T-helper 2 cell treated with Interferon-gamma antibody and Interleukin-4, amounts not matched to agents 5 μg/mL and 100 μg/mL, for 36 hours (primary cell): ENCODE data around the gene SMIM44.

Experiments
- DNase-seq: peaks from one replicate; pipeline ENCODE4 v3.0.0; 2021; ENCODE audit warnings: low spot score
- H3K27ac Mint-ChIP-seq: one replicate; pipeline ENCODE4 v1.8.0; 2021; ENCODE audit warnings: mild to moderate bottlenecking, mixed read lengths
- H3K27me3 Mint-ChIP-seq: one replicate; pipeline ENCODE4 v1.8.0; 2021; ENCODE audit warnings: low read depth, mixed read lengths
- H3K36me3 Mint-ChIP-seq: one replicate; pipeline ENCODE4 v1.8.0; 2021; ENCODE audit warnings: low read depth, mixed read lengths
- H3K4me1 Mint-ChIP-seq: one replicate; pipeline ENCODE4 v1.8.0; 2021; ENCODE audit warnings: low read depth, mixed read lengths
- H3K4me3 Mint-ChIP-seq: one replicate; pipeline ENCODE4 v1.8.0; 2022; ENCODE audit warnings: mild to moderate bottlenecking, moderate library complexity, mixed read lengths
- H3K9me3 Mint-ChIP-seq: one replicate; pipeline ENCODE4 v1.8.0; 2021; ENCODE audit warnings: mixed read lengths

The SMIM44 gene

DNA sequence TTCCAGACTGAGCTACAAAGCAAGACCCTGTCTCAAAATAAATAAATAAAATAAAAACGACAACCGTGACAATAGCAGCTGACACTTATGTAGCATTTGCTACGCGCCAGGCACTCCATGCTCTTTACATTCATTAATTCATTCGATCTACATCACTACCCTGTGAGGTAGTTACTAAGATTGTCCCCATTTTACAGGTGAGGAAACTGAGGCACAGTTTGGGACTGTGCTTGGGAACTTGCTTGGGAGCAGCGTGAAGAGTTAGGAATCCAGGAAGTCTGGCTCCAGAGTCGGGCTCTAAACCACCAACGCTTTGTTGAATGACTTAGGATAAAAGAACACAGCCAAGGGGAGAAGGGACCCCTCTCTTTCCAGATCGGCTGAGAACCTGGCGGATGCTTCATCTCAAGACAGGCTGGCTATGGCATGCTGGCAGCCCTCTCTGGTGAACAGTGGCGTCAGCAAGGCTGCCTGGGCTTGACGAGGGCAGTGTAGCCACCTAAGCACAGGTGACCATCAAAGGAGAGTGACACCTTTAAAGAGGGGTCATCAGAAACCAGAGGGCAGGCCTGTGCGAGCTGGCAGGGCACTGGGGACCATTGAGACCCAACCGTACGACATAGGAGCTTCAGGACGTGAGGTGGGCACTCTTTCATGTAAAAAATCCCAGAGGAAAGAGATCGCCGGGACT is 16.6 kb upstream of the SMIM44 start:
- Mint-ChIP-seq H3K36me3 (peaks cover 29% of the 10 kb centered on the region), H3K9me3 (no peaks in the 10 kb centered on the region), H3K27ac (peak overlapping the region; percentile 95), H3K27me3 (no peaks in the 10 kb centered on the region), H3K4me3 (peak overlapping the region; percentile 91), H3K4me1 (peaks cover 17% of the 10 kb centered on the region)
- DNase-seq = no peak

DNA sequence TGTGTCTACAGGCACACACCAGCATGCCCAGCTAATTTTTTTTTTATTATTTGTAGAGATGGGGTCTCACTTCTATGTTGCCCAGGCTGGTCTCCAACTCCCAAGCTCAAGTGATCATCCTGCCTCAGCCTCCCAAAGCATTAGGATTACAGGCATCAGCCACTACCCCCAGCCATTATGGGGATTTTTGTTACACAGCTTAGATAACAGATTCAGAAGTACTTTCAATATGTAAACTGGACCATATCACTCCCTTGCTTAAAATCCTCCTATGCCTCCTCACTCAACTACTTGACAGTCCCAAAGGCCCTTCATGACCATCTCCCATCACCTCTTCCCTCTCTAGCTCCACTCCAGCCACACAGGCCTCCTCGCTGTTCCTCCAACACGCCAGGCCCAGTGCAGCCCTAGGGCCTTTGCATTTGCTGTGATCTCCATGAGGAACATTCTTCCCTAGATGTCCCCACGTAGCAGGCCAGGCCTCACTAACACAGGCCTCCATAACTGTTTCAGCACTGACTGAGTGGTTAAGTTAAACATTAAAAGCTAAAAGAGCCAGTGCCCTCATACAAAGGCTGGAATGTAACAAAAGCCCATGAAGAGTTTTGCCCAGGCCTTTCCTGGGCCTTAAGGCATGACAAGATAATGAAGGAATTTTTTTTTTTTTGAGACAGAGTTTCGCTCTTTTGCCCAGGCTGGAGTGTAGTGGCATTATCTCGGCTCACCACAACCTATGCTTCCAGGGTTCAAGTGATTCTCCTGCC is 14.7 kb upstream of the SMIM44 start:
- DNase-seq = no peak
- Mint-ChIP-seq H3K4me1 (peaks cover 18% of the 10 kb centered on the region), H3K4me3 (no peak overlapping the region), H3K36me3 (peaks cover 37% of the 10 kb centered on the region), H3K27ac (no peak overlapping the region), H3K9me3 (no peaks in the 10 kb centered on the region), H3K27me3 (no peaks in the 10 kb centered on the region)

DNA sequence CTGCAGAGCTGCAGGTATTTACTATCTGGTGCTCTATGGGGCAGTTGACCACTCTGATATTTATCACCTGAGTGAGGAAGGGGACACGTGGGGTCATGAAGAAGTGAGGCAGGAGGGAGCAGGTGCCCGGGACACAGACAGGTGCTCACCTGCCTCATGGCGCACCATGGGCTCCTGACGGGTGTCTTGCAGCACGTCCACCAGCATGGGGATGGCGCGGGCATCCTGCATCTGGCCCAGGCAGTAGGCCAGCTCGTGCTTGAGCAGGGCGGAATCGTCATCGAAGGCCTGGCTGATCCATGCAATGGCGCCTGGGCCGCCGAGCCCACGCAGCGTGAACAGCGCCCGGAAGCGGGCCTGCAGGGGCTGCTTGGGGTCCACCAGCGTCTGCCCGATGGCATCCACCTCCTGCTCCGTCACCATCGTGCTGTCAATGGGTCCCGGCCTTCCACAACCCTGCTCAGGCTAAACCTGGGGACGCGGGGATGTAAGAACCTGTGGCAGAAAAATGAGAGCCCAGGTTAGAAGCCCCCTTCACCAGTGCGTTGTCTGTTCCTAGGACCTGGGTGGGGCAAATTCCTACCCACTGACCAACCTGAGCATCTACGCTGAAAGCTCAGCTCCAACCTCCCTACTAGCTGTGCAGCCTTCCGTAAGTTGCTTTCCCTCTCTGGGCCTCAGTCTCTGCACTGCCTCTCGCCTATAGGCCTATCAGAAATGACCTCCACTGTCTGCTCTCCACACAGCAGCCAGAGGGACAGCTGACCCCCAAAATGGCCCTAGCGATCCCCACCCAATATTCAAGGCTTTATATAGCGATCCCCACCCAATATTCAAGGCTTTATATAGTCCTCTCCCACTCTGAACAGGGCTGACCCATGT is 13.4 kb upstream of the SMIM44 start:
- Mint-ChIP-seq H3K27ac (no peak overlapping the region), H3K4me3 (no peak overlapping the region), H3K27me3 (no peaks in the 10 kb centered on the region), H3K36me3 (peaks cover 42% of the 10 kb centered on the region), H3K4me1 (peaks cover 18% of the 10 kb centered on the region), H3K9me3 (no peaks in the 10 kb centered on the region)
- DNase-seq = no peak

DNA sequence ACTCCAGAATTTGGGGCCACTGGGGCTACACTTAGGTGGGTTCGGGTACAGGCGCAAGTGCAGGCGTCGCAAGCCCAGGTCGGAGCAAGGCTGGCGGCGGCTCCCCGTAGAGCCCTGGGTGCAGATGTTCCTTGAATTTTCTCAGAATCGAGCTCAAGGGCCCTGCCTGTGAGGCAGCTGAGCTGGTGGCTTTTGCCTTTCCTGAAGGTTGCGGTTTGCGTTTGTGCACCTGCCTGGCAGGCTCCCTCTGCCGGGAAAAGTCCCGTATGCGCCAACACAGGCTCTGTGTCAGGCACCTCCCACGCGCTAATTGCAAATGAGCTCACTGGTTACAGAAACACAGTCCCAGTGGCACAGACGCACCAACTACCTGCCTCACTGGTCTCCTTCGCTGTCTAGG is 11.3 kb upstream of the SMIM44 start:
- peaks cover 10% of the 10 kb centered on the region for H3K4me1 Mint-ChIP-seq
- H3K4me3 Mint-ChIP-seq = peak overlapping the region; percentile 9
- H3K9me3 Mint-ChIP-seq = no peaks in the 10 kb centered on the region
- no peaks in the 10 kb centered on the region for H3K27me3 Mint-ChIP-seq
- peak overlapping the region; percentile 53 for H3K27ac Mint-ChIP-seq
- H3K36me3 Mint-ChIP-seq = peaks cover 41% of the 10 kb centered on the region
- DNase-seq = peak; percentile 65

DNA sequence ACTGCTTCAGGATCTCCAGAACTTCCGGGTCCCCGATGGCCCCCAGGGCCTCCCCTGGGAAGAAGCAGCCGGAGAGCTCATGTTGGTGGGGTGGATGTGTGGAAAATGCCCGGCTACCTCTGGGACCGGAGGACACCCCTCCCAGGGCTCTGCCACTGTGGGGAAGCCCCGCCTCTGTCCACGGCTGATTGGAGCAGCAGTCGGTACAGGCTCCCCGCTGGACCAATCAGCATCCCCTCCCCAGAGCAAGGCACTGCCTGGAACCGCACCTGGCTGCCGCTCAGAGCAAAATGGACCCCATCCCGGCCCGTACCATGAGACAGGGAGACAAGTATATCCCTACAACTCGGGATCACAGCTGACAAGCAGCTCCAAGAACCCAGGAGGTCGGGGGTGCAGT is 10.8 kb upstream of the SMIM44 start:
- peak; percentile 20 for DNase-seq
- H3K4me3 Mint-ChIP-seq = peak overlapping the region; percentile 55
- H3K36me3 Mint-ChIP-seq = peaks cover 40% of the 10 kb centered on the region

DNA sequence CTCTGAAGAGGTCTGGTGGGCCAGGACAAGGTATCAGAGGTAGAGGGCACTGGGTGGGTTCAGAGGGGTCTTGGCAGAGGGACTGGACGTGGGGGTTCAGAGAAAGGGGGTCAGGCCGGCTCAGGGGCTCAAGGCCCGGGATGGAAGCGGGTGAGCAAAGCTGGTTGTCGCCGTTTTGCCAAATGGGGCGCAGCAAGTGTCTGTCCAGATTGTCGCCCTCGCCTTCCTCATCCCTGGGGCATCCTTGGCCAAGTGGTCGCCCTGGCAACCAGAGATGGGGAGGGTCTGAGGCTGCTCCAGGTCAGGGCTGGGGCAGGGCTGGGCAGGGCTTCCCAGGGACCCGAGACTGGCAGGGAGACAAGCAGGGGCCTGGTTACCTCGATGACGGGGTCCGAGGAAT is 10.4 kb upstream of the SMIM44 start:
- Mint-ChIP-seq H3K4me1 (peaks cover 7% of the 10 kb centered on the region), H3K4me3 (no peak overlapping the region), H3K27me3 (no peaks in the 10 kb centered on the region), H3K27ac (no peak overlapping the region), H3K36me3 (peaks cover 41% of the 10 kb centered on the region), H3K9me3 (no peaks in the 10 kb centered on the region)
- no peak for DNase-seq

More for the DNA sequence above, 10.8 kb upstream of the SMIM44 start:
- H3K4me1 Mint-ChIP-seq = peaks cover 8% of the 10 kb centered on the region
- no peak overlapping the region for H3K27ac Mint-ChIP-seq
- no peaks in the 10 kb centered on the region for H3K9me3 Mint-ChIP-seq
- no peaks in the 10 kb centered on the region for H3K27me3 Mint-ChIP-seq

DNA sequence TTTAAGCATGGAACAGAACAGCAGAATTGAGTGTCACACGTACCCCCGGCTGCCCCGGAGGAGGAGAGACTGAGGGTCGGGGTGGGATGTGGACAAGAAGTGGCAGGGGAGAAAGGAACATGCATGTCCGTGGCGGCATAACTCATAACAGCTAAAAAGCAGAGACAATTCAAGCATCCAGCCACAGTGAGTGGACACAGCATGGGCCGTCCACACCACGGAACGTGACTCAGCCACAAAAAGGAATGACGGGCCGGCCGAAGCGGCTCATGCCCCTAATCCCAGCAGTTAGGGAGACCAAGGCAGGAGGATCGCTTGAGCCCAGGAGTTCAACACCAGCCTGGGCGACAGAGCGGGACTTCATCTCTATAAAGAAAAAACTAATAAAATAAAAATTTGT is 9.7 kb upstream of the SMIM44 start:
- Mint-ChIP-seq H3K4me3 (no peak overlapping the region), H3K27me3 (no peaks in the 10 kb centered on the region), H3K36me3 (peaks cover 38% of the 10 kb centered on the region), H3K9me3 (no peaks in the 10 kb centered on the region), H3K4me1 (peaks cover 7% of the 10 kb centered on the region), H3K27ac (no peak overlapping the region)
- no peak for DNase-seq

DNA sequence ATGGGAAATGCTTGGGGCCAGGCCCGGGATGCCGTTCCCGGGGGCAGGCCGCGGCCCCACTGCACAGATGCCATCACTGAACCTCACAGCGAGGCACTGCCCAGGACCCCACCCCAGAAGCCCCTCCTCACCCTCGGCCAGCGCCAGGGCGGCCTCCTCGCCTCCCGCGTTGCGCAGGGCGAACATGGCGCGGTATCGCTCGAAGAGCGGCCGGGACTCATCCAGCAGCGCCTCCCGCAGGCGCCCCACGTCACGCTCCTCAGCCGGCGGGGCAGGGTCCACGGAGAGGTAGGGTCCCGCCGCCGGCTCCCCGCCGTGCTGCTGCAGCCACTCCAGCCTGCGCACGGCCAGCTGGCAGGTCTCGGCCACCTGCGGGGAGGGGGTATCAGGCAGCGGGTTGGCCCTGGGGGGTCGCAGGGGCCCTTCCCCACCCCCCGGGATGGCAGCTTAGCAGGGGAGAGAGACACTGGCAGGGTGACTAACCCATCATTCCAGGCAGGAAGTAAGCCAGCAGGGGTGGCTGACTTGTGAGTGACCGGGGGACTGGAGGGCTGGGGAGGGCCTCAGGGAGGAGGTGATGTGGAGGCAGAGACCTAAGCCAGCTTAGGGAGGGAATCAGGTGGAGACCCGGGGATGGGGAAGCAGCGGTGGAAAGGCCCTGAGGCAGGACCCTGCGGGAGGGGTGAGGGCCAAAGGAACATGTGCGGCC is 9.0 kb upstream of the SMIM44 start:
- no peaks in the 10 kb centered on the region for H3K27me3 Mint-ChIP-seq
- H3K4me1 Mint-ChIP-seq = peaks cover 7% of the 10 kb centered on the region
- no peaks in the 10 kb centered on the region for H3K9me3 Mint-ChIP-seq
- H3K36me3 Mint-ChIP-seq = peaks cover 34% of the 10 kb centered on the region
- no peak for DNase-seq
- peak overlapping the region; percentile 15 for H3K27ac Mint-ChIP-seq
- no peak overlapping the region for H3K4me3 Mint-ChIP-seq

DNA sequence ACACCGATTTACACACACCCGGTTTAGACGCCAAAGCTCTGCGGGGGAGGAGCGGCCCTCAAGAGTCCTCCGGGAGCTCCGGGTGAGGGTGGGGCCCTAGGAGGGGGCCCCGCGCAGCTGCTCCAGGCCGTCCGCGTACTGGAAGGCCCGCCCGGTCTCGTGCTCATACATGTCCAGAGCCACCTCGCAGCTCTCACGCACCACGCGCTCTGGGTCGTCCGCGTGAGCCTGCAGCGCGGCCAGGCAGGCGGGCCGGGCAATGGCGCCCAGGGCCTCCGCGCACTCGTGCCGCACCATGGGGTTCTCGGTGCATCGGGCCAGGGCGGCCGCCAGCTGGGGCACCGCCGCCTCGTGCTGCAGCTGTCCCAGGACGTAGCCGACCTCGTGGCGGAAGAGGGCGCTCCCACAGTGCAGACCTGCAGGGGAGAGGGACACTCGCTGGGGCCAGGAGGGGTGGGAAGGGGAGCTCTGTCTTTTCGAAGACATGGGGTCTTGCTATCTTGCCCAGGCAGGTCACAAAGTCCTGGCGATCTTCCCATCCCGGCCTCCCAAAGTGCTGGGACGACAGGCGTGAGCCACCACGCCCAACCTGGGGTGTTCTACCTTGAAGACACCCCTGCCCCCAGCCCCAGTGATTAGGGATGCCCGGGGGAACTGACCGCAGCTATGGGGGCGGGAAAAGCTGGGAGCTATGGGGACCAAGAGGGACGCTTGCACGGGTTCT is 8.3 kb upstream of the SMIM44 start:
- Mint-ChIP-seq H3K4me1 (peaks cover 7% of the 10 kb centered on the region), H3K36me3 (peaks cover 27% of the 10 kb centered on the region), H3K27ac (no peak overlapping the region), H3K4me3 (no peak overlapping the region), H3K27me3 (no peaks in the 10 kb centered on the region), H3K9me3 (no peaks in the 10 kb centered on the region)
- no peak for DNase-seq

DNA sequence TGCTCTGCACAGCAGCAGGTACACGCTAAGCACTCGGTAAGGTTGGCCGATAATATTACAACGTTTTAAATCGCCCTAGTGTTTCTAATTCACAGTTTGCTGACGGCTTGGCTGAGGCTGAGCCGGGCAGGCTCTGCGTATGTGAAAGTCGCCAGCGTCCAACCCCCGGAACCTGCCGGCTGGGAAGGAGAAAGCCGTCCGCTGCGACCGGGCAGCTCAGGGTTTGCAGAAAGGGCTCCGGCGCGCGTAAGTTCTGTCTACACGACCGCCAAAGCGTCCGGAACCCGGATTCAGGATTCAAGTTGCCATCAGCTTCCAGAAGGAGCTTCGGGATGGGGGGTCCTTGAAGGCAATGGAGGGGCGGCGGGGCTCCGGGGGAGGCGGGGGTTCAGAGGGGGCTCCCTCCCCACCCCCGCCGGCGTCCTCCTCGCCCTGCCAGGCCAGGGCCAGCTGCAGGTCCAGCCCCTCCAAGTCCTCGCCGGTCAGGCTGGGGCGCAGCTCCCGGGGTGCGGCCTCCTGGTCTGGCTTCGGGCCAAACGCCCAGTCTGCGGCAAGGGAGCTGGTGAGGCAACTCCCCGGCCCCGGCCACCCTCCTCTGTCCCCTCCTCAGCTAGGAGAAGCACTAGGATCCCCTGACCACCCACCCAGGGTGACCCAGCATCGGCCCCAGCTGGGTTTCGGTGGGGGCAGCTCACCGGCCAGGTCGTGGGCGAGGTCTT is 575 bp downstream of the SMIM44 start:
- H3K4me1 Mint-ChIP-seq = peaks cover 17% of the 10 kb centered on the region
- H3K4me3 Mint-ChIP-seq = no peak overlapping the region
- no peak for DNase-seq
- no peak overlapping the region for H3K27ac Mint-ChIP-seq
- no peaks in the 10 kb centered on the region for H3K9me3 Mint-ChIP-seq
- H3K27me3 Mint-ChIP-seq = peaks cover 2% of the 10 kb centered on the region
- H3K36me3 Mint-ChIP-seq = no peaks in the 10 kb centered on the region

DNA sequence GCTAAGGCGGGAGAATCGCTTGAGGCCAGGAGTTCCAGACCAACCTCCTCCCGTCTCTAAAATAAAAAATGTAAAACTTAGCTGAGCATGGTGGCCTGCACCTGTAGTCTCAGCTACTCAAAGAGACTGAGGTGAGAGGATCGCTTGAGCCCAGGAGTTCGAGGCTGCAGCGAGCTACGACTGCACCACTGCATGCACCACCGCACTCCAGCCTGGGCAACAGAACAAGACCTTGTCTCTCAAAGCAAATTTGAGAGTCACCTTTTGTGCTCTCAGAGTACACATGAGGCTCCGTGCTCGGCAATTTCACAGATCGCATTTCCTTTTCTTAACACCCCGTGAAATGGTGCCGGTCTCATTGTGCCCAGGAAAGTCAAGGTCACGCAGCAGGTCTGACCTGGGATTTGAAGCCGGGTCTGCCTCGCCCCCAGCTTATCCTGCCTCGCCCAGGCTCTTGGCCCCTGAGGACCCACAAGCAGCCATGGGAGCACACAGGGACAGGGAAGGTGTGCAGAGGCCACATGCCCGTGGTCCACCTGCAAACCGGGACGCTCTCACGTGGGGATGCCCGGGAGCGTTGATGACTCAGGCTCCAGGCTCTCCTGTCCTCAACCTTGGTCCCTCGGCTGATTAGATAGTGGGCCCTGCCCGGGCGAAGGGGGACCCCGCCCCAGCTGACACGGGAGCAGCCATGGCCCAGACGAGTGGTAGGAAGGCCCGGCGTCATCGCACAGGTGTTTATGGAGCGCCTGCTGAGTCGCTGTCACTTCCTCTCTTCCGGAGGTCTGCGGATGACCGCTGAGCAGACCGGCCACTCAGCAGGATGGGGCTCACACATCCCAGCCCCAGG is 1.8 kb downstream of the SMIM44 start:
- H3K27me3 Mint-ChIP-seq = peaks cover 2% of the 10 kb centered on the region
- peaks cover 17% of the 10 kb centered on the region for H3K4me1 Mint-ChIP-seq
- no peaks in the 10 kb centered on the region for H3K9me3 Mint-ChIP-seq
- DNase-seq = no peak
- no peak overlapping the region for H3K4me3 Mint-ChIP-seq
- H3K27ac Mint-ChIP-seq = no peak overlapping the region
- no peaks in the 10 kb centered on the region for H3K36me3 Mint-ChIP-seq
